GM12865 (cell line): ENCODE results near the gene DENND2D.

Experiments used
- DNase-seq: peaks from one replicate; pipeline ENCODE4 v3.0.0; 2010; ENCODE audit warnings: low read depth
- H3K4me3 ChIP-seq: 2 replicates; pipeline ENCODE4 v1.5.1; 2011; ENCODE audit warnings: mild to moderate bottlenecking, low read depth, low read length, control low read depth
- TF ChIP-seq, protein P1 (sequence below): IDR thresholded peaks from 2 replicates; pipeline ENCODE4 v1.5.1; 2011; ENCODE audit warnings: low read length, control low read depth, low read depth, inconsistent platforms; ENCODE audit not compliant: insufficient read depth; ENCODE audit errors: missing control alignments

The DENND2D gene

GRCh38 chr1:111145963-111146768 is 54.3 kb downstream of the DENND2D start:
- H3K4me3 ChIP-seq = no peak overlapping the region
- TF ChIP-seq, protein P1, sequence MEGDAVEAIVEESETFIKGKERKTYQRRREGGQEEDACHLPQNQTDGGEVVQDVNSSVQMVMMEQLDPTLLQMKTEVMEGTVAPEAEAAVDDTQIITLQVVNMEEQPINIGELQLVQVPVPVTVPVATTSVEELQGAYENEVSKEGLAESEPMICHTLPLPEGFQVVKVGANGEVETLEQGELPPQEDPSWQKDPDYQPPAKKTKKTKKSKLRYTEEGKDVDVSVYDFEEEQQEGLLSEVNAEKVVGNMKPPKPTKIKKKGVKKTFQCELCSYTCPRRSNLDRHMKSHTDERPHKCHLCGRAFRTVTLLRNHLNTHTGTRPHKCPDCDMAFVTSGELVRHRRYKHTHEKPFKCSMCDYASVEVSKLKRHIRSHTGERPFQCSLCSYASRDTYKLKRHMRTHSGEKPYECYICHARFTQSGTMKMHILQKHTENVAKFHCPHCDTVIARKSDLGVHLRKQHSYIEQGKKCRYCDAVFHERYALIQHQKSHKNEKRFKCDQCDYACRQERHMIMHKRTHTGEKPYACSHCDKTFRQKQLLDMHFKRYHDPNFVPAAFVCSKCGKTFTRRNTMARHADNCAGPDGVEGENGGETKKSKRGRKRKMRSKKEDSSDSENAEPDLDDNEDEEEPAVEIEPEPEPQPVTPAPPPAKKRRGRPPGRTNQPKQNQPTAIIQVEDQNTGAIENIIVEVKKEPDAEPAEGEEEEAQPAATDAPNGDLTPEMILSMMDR = no peak
- no peak for DNase-seq

- DNase-seq = no peak
- no peak overlapping the region for H3K4me3 ChIP-seq
- TF ChIP-seq, protein P1 = no peak
These were observed 54.9 kb downstream of the DENND2D start for GRCh38 chr1:111145542-111145941.

- TF ChIP-seq, protein P1 = no peak
- peak; percentile 29 for DNase-seq
- peak overlapping the region; percentile 96 for H3K4me3 ChIP-seq
These were observed 58.0 kb downstream of the DENND2D start for GRCh38 chr1:111142356-111142975.

- DNase-seq = no peak
- peak overlapping the region; percentile 96 for H3K4me3 ChIP-seq
- TF ChIP-seq, protein P1 = no peak
These were observed 58.9 kb downstream of the DENND2D start for GRCh38 chr1:111141245-111142220.

DNA sequence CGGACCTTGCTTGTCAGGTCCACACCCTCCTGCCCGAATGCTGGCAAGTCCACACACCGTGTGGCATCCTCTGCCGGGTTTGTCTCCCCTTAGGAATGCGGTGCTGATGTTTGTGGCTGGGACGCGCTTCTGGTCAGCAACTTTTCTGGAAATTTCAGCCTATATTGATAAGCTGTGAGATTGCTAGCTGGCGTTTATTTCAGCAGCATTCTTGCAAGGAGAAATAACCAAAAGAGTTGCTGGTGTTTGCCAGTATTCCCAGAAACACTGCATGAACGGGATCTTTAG is 59.8 kb downstream of the DENND2D start:
- TF ChIP-seq, protein P1 = no peak
- DNase-seq = peak; percentile 46
- peak overlapping the region; percentile 96 for H3K4me3 ChIP-seq

DNA sequence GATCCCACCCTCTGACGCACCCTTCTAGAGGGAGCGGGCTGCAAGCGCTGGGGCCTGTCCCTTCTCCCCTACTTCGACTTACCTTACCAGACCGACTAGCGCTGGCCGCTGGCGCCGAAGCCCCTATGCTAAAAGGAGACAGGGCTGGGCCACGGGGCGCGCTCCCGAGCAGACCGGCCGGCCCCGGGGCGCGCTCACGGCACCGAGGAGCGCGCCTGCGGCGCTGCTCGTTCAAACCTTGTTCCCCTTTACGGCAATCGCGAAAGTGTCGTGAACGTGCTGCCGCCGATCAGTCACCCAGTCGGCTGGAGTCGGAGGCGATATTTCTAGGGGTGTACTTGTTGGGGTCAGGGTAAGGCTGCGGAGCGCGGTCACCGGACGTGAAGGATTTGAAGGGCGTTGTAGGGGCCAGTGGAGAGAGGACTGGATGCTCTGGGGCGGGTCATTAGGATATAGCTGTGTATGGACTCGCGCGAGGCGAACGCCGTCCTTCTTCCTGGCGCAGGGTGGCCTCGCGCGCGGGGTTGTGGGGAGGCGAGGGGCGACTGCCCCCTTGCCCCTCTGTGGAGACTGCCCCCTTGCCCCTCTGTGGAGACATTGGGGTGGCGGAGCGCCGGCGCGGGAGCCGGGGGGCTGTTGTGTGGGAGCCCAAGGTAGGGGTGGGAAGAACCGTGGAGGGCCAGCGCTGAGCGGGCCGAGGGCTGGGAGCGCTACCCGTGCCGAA is 60.3 kb downstream of the DENND2D start, which contains the start of the genes CEPT1 and DRAM2:
TSS of gene CEPT1 (plus strand) at position 268 of the 724 bp plus-strand sequence. CDS start 7,492 bp downstream, outside the sequence.
TSS of gene DRAM2 (minus strand) at position 138 of the 724 bp plus-strand sequence. CDS start 8,539 bp downstream, outside the sequence.
- TF ChIP-seq, protein P1 = no peak
- H3K4me3 ChIP-seq = peak within 1 kb of the TSS; percentile 96
- DNase-seq = peak; percentile 98
